Right ventricle myocardium inferior (tissue), 1 donor: ENCODE results near the gene SLC28A3. TPM values are rescaled to one million over a fixed set of nuclear protein-coding genes. Genes with fewer than 3 reads are reported as not detected.
A peak's percentile ranks its signal among the peaks of the same experiment; 100 is the strongest.
"Not testable (repeated sequence)": the region's sequence is repeated elsewhere in the genome, so short reads cannot be mapped to it uniquely, and the experiment has no call there.

Experiments used
- ATAC-seq: fragments of 200-7000 bp; cut with Tn5 transposase; one replicate; pipeline ENCODE4 v1.9.1; 2020; ENCODE audit warnings: mild to moderate bottlenecking, moderate library complexity
- DNase-seq: peaks from one replicate; pipeline ENCODE4 v3.0.0; 2021; ENCODE audit errors: missing footprints
- intact Hi-C: fragments of 100-400 bp; cut with DNase I; formaldehyde crosslinking; loops from one replicate; pipeline ENCODE4 v1.11.0; 2022
- long read RNA-seq: library from polyadenylated mRNA; unstranded; transcript quantifications from one replicate; pipeline ENCODE4 v2.0.0, GENCODE V29; 2021
- total RNA-seq: library from RNA; stranded (reverse); fragmentation: NEBNext Ultra II Directional; extraction: Animal tissue kit (Norgen Biotek cat#: 25700); gene quantifications from one replicate; pipeline ENCODE4 v1.2.1, GENCODE V29; 2021
- donor health status: DM: no; HTN: yes; CAD: no; lungs with severe emphysema.

SLC28A3 gene, protein sequence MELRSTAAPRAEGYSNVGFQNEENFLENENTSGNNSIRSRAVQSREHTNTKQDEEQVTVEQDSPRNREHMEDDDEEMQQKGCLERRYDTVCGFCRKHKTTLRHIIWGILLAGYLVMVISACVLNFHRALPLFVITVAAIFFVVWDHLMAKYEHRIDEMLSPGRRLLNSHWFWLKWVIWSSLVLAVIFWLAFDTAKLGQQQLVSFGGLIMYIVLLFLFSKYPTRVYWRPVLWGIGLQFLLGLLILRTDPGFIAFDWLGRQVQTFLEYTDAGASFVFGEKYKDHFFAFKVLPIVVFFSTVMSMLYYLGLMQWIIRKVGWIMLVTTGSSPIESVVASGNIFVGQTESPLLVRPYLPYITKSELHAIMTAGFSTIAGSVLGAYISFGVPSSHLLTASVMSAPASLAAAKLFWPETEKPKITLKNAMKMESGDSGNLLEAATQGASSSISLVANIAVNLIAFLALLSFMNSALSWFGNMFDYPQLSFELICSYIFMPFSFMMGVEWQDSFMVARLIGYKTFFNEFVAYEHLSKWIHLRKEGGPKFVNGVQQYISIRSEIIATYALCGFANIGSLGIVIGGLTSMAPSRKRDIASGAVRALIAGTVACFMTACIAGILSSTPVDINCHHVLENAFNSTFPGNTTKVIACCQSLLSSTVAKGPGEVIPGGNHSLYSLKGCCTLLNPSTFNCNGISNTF
- total RNA-seq, result 1.0 TPM
- long read RNA-seq, result 0 reads

DNA sequence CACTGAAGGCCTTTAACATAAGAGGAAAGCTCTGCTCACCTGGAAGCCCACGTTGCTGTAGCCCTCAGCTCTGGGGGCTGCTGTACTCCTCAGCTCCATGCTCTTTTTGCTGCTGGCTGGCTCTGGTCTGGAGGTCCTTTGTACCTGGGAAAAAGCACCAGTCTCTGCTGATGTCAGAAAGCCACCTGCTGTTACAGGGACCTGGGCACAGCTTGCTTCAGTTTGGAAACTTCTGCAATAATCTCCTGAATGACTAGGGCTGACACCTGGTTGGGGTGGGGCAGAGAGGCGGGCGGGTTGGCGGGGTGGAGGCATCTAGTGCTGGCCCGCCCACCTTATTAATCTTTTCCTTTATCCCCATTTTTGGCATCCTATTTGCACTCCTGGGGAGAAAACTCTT is at the start of gene SLC28A3:
Gene SLC28A3 (minus strand): TSS at position 224 of the 400 bp plus-strand sequence. CDS start 125 bp downstream, at position 99.
- intact Hi-C loops, result loop anchor here (2.0 kb wide), 1 partner anchor 40 kb away; no protein-coding TSS in a partner anchor
- no peak for ATAC-seq
- DNase-seq, result no peak

DNA sequence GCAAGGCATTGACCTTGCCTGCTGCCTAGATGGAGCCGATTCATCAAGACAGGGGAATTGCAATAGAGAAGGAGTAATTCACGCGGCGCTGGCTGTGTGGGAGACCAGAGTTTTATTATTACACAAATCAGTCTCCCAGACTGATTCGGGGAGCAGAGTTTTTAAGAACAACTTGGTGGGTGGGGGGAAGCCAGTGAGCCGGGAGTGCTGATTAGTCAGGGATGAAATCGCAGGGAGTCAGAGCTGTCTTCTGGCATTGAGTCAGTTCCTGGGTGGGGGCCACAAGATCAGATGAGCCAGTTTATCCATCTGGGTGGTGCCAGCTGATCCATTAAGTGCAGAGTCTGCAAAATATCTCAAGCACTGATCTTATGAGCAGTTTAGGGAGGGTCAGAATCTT is 49.7 kb upstream of the SLC28A3 start:
- not testable (repeated sequence) for ATAC-seq

DNA sequence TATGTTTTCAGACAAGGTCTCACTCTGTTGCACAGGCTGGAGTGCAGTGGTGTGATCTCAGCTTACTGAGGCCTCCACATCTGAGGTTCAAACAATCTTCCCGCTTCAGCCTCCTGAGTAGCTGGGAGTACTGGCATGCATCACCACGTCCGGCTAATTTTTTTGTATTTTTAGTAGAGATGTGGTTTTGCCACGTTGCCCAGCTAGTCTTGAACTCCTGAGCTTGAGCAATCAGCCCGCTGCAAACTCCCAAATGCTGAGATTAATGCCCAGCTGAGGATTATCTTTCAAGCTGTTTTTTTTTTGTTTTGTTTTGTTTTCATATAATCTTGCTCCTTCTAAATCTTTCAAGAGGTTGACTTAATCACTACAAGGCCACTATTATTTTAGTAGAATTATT is 47.3 kb upstream of the SLC28A3 start:
- ATAC-seq, result no peak
- intact Hi-C loops, result no loop called here

More for the DNA sequence above, 49.7 kb upstream of the SLC28A3 start:
- intact Hi-C loops, DNase-seq: not testable (repeated sequence)

DNA sequence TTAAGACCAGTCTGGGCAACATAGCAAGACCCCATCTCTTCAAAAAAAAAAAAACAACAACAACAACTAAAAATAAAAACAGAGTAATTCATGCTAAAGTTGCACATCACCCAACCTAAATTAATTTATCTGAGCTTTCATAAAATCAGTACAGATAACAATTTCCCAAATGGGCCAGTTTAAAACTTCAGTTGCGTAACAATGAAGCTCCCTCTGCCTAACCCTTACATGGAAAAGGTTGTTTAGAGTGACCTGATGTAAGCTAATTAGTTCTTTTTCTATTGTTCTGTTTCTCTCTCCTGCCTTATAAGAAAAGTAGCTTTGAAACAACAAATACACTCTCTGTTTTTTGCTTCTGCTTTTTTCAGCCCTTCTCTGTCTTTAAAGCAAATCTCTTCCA is 46.2 kb upstream of the SLC28A3 start:
- ATAC-seq (no peak), DNase-seq (no peak)
- intact Hi-C loops, result no loop called here

More for the DNA sequence above, 47.3 kb upstream of the SLC28A3 start:
- DNase-seq, result no peak

DNA sequence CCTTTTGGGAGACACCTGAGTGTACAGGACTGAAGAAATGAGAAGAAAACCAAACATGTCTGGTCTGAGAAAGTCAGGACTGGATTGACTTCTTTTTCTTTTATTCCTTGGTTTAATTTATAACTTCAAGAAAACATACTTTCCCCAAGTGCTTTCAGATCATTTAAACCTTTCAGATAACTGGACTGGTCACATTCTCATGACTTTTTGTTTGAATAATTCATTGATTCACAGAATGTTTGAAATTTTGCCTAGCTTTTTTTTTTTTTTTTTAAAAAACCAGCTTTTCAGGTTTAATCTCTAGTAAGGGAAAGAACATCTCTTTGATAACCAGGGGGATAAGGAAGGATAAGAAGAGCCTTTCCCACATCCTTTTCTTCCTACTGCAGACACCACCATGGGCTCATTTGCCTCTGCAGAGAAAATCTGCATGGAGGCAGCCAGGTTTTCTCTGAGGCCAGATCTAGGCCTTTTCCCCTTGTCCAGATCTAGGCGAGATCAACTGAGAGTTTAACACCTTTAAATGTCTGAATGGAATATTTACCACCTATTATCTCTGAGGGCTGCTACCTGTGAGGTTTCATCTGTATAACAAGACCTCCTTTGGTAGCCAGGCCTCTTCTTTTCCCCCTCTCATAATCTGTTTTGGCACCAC is 45.0 kb upstream of the SLC28A3 start:
- DNase-seq, result no peak
- ATAC-seq, result no peak
- intact Hi-C loops, result no loop called here

DNA sequence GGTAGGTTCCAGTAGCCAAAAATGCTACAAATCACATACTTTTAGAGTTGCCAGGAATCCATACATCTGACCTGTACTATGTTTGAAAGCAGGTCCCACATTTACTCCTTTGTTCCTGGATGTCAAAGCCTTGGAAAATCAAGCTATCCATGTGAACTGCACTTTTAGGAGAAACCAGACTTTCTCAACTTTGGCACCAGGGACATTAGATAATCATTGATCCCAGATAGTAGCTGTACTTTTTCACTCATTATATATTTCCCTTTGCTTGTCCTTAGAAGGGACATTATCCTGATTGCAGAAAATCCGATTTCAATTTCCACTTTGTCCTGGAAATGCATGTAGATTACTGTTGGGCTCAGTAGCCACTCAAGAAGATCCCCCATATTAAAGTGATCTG is 44.1 kb upstream of the SLC28A3 start:
- no peak for ATAC-seq
- intact Hi-C loops, result no loop called here
- no peak for DNase-seq

DNA sequence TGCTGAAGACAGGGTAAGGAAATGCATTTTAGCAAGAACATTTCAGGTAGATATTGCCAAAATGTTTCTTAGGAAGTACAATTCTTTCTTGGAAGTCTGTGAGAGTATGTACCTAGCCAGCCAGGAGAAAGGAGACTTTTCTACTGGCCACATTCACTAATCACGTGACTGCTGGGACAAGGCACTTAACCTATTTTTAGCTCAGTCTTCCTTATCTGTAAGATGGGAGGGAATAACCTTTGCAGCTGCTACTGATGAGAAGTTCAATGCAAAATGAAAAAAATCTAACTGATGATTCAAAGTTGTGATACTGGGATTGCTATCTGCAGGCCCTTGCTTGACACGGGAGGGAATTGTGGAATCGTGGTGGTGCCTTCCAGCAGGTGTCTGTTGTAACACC is 42.6 kb upstream of the SLC28A3 start:
- ATAC-seq (peak; percentile 37), DNase-seq (no peak)
- intact Hi-C loops, result no loop called here

DNA sequence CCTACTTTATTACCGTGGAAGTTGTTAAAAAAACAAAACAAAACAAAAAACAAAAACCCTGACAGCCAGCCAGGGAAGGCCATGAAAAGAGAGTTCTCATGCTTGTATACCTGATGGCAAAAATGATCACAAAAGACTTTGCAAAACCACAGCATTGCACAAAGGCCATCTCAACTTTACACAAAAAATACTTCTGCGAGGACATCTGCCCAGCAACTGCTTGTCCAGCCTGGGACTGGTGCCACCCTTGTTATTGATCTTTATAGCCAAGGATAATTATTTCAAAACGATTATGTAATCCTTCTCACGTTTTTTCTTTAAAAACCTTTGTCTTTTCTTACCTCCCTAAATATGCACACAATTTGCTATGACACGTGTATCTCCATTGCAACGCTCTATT is 42.2 kb upstream of the SLC28A3 start:
- intact Hi-C loops, result no loop called here
- DNase-seq (no peak), ATAC-seq (no peak)

DNA sequence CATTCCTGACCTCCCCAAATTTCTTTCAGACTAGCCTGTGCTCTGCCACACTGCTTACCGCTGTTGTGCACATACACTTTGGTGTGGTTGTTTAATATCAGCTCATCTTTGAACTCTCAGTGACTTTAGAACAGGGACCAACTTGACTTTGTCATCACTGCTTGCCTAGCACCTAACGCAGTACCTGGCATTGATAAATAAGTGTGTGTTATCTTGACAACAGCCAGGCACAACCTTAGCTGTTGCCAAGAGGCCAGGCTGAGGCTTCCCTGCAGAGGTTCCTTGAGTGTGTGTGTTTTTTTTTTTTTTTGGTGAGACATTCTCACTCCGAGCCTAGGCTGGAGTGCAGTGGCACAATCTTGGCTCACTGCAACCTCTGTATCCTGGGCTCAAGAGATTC is 41.0 kb upstream of the SLC28A3 start:
- peak; percentile 84 for ATAC-seq
- no peak for DNase-seq
- intact Hi-C loops, result loop anchor here (2.0 kb wide), 1 partner anchor 41 kb away; the partner anchor contains the start of gene SLC28A3

DNA sequence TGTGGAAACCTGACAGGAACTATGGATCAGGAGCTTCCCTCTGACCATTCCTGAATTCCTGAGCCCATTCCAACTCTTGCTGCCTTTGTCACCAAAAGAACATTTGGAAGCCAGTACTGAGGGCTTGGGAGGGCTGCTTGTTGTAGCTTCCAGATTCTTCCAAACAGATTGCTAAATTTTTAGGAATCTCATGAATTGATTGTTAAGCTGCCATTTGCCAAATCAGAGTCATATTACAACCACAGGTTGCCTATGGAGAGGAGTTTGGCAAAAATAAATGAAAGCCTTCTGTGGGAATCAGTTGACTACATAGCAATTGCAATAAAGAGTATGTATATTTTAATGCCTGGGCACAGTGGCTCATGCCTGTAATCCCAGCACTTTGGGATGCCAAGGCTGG is 39.2 kb upstream of the SLC28A3 start:
- DNase-seq (no peak), ATAC-seq (no peak)
- intact Hi-C loops, result loop anchor here (2.0 kb wide), 1 partner anchor 39 kb away; the partner anchor contains the start of gene SLC28A3

DNA sequence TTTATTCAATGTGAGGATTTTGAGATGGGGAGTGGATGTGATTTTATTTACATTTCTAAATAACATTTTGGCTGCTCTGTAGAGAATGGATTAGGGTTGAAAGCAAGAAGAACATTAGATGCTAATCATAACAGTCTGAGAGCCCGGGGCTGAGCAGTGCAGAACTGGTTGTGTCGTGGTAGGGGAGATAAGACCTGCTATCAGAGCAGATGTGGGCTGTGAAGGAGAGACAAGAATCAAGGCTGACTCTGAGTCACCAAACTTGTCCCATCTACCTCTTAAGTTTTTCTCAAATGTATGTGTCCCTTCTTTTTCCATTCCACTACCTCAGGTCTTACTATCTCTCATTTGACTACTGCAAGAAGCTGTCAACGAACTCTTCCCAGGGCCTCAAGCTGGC is 35.4 kb upstream of the SLC28A3 start:
- DNase-seq (no peak), ATAC-seq (no peak)
- intact Hi-C loops, result no loop called here

DNA sequence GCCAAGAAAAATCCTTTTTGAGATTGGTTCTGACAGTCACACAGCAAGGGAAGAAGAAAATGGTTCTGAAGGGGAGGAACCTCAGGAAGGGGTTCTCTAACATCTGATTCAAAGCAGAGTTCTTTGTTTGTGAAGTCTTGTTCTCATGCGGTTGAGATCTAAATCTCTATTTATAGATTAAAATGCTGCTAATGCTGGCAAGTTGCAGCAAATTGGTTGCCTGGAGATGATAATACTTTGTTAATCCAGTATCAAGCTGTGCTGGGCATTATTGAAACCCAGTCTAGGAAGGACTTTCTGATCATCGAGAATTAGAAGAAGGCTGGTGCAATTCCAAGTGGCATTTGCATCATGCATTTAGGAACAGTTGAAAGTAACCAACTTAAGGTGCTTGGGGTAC is 34.0 kb upstream of the SLC28A3 start:
- intact Hi-C loops, result no loop called here
- DNase-seq (no peak), ATAC-seq (no peak)

DNA sequence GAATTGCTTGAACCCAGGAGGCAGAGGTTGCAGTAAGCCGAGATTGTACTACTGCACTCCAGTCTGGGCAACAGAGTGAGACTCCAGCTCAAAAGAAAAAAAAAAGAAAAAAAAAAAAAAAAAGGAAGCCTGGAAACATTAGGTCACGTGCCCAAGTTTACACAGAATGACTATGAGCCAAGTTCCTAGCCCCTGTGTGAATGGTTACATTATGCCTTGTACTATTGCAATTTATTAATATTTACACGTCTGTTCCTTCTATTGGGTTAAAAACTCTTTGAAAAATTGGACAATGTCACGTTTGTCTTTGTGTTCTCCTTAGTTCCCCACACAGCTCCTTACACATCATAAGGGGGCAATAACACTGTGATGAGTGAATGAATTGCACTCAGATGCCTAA is 33.5 kb upstream of the SLC28A3 start:
- intact Hi-C loops, result no loop called here
- no peak for DNase-seq
- no peak for ATAC-seq

DNA sequence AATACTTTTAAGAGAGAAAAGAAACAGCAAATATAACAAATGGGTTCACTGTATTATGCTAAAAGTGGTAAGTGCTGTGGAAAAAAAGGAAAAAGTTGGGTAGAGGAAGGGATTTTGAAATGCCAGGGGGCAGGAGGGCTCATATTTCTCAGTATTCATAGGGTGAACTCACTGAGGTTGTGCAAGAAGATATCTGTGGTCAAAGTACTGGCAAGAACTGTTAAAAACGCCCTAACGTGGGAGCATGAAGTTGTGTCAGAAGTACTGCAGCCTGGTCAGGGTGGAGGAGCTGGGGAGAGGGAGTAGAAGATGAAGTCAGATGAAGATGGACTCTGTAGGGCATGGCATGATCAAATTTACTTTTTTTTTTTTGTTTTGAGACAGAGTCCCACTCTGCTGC is 31.2 kb upstream of the SLC28A3 start:
- intact Hi-C loops, result no loop called here
- ATAC-seq (peak; percentile 67), DNase-seq (no peak)

DNA sequence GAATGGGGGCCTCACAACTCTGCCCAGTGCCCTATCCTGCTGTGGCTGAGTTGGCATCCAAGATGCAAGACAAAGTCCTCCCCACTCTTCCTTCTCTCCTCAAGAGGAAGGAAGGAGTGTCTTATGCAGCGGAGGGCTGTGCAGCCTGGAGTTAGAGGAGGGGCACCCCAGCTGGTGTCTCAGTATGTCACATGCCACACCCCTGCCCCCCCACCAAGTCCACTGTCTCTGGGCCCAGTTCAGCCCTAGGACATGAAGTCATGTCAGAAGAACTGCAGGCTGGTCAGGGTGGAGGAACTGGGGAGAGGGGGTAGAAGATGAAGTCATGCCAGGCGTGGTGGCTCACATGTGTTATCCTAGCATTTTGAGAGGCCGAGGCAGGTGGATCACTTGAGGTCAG is 28.0 kb upstream of the SLC28A3 start:
- DNase-seq (no peak), ATAC-seq (peak; percentile 10)
- intact Hi-C loops, result no loop called here

DNA sequence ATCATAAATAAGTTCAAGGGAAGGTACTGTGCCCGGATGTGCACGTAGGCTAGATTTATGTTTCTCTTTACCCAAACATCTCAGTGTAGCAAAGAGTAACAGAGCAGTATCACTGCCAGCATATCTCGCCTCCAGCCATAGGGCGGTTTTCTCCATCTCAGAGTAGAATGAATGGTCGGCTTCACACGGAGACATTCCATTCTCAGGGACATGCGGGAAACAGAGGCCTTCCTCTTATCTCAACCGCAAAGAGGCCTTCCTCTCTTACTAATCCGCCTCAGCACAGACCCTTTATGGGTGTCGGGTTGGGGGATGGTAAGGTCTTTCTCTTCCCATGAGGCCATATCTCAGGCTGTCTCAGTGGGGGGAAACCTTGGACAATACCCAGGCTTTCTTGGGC is 27.2 kb upstream of the SLC28A3 start:
- ATAC-seq, intact Hi-C loops, DNase-seq: not testable (repeated sequence)

DNA sequence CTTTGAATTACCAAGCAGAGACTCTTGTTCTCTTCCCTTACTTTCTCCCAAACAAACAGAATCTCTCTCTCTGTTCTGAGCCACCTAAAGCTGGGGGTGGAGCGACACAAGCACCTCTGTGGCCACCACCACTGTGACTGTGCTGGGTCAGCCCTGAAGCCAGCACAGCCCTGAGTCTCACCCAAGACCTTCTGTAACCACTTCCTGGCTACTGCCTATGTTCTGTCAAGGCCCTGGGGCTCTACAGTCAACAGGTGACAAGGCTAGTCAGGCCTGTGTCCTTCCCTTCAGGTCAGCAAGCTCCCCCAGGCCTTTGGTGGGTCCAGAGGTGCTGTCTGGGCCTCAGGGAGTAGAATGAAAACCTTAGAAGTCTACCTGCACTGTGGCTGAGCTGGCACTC is 26.1 kb upstream of the SLC28A3 start:
- no peak for ATAC-seq
- DNase-seq, result no peak
- intact Hi-C loops, result no loop called here

DNA sequence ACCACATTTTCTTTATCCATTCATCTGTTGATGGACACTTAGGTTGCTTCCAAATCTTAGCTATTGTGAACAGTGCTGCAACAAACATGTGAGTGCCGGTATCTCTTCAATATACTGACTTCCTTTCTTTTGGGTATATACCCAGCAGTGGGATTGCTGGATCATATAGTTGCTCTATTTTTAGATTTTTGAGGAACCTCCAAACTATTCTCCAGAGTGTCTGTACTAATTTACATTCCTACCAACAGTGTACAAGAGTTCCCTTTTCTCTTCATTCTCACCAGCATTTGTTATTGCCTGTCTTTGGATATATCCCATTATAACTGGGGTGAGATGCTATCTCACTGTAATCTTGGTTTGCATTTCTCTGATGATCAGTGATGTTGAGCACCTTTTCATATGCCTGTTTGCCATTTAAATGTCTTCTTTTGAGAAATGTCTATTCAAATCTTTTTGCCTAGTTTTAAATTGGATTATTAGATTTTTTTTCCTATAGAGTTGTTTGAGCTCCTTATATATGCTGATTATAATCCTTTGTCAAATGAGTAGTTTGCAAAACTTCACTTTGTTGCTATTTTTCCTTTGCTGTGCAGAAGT is 24.4 kb upstream of the SLC28A3 start:
- ATAC-seq, DNase-seq, intact Hi-C loops: not testable (repeated sequence)

DNA sequence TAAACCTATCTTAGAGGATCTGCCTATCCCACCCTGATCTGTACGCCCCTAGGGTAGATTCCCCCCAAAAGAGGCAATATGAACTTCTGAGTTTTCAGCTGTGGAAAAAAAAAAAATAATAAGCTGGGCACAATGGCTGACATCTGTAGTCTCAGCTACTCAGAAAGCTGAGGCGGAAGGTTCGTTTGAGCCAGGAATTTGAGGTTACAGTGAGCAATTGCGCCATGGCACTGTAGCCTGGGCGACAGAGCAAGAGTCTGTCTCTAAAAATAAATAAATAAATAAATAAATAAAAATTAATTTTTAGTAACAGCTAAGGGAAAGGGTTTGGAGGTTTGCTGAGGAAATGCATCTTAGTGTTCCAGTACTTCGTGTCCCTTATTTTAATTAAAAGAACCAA is 21.1 kb upstream of the SLC28A3 start:
- ATAC-seq (no peak), DNase-seq (no peak)
- intact Hi-C loops, result no loop called here
